Astrocyte (in vitro differentiated cells and primary cell): ENCODE results near the gene C19orf33. TPM values are rescaled to one million over a fixed set of nuclear protein-coding genes. Genes with fewer than 3 reads are reported as not detected.

ENCODE experiments used
- DNase-seq: peaks from one replicate; pipeline ENCODE4 v3.0.0-alpha.2; 2010; ENCODE audit warnings: low read depth
- FAIRE-seq: peaks from 2 replicates; lab custom pipeline; 2011; peaks lifted over from hg19 to GRCh38; lab: Jason Lieb, UNC
- H2AFZ ChIP-seq: 2 replicates; pipeline ENCODE4 v1.6.0; 2012; ENCODE audit warnings: low read depth, low read length, inconsistent platforms
- H3K27ac ChIP-seq: 2 replicates; pipeline ENCODE4 v1.5.1; 2011; ENCODE audit warnings: low read depth, low read length, inconsistent platforms
- H3K27me3 ChIP-seq: 2 replicates; pipeline ENCODE4 v1.6.0; 2011; ENCODE audit warnings: low read length, inconsistent platforms; ENCODE audit not compliant: insufficient read depth
- H3K36me3 ChIP-seq: 2 replicates; pipeline ENCODE4 v1.5.1; 2011; ENCODE audit warnings: low read length, inconsistent platforms; ENCODE audit not compliant: insufficient read depth
- H3K4me1 ChIP-seq: 2 replicates; pipeline ENCODE4 v1.5.1; 2011; ENCODE audit warnings: low read length, inconsistent platforms; ENCODE audit not compliant: insufficient read depth
- H3K4me2 ChIP-seq: 2 replicates; pipeline ENCODE4 v1.6.0; 2012; ENCODE audit warnings: low read length, inconsistent platforms
- H3K4me3 ChIP-seq: 2 replicates; pipeline ENCODE4 v1.5.1; 2011; ENCODE audit warnings: low read depth, mild to moderate bottlenecking, low read length, inconsistent platforms; ENCODE audit not compliant: insufficient read depth
- H3K79me2 ChIP-seq: 2 replicates; pipeline ENCODE4 v1.6.0; 2012; ENCODE audit warnings: mild to moderate bottlenecking, low read length, inconsistent platforms; ENCODE audit not compliant: insufficient read depth
- H3K9ac ChIP-seq: 2 replicates; pipeline ENCODE4 v1.6.0; 2012; ENCODE audit warnings: mild to moderate bottlenecking, low read length, inconsistent platforms
- H3K9me3 ChIP-seq: 2 replicates; pipeline ENCODE4 v1.5.1; 2012; ENCODE audit warnings: low read depth, mild to moderate bottlenecking, low read length, inconsistent platforms; ENCODE audit not compliant: insufficient read depth
- H4K20me1 ChIP-seq: 2 replicates; pipeline ENCODE4 v1.6.0; 2012; ENCODE audit warnings: low read length, inconsistent platforms; ENCODE audit not compliant: insufficient read depth
- H3K27ac Mint-ChIP-seq: one replicate; pipeline ENCODE4 v1.8.0; 2021; ENCODE audit warnings: mild to moderate bottlenecking, mixed read lengths; ENCODE audit not compliant: unreplicated experiment
- H3K27me3 Mint-ChIP-seq: one replicate; pipeline ENCODE4 v1.8.0; 2021; ENCODE audit warnings: low read depth, mixed read lengths; ENCODE audit not compliant: unreplicated experiment
- H3K36me3 Mint-ChIP-seq: one replicate; pipeline ENCODE4 v1.8.0; 2021; ENCODE audit warnings: low read depth, mixed read lengths; ENCODE audit not compliant: unreplicated experiment
- H3K4me1 Mint-ChIP-seq: one replicate; pipeline ENCODE4 v1.8.0; 2021; ENCODE audit warnings: low read depth, mixed read lengths; ENCODE audit not compliant: unreplicated experiment
- H3K4me3 Mint-ChIP-seq: one replicate; pipeline ENCODE4 v1.8.0; 2021; ENCODE audit warnings: mild to moderate bottlenecking, moderate library complexity, mixed read lengths; ENCODE audit not compliant: unreplicated experiment
- H3K9me3 Mint-ChIP-seq: one replicate; pipeline ENCODE4 v1.8.0; 2021; ENCODE audit warnings: mild to moderate bottlenecking, mixed read lengths; ENCODE audit not compliant: unreplicated experiment
- CTCF ChIP-seq: IDR thresholded peaks from 2 replicates; pipeline ENCODE4 v1.5.1; 2011; ENCODE audit warnings: low read depth, mild to moderate bottlenecking, inconsistent platforms, low read length, moderate library complexity; ENCODE audit not compliant: insufficient read depth
- EZH2 ChIP-seq: IDR thresholded peaks from 2 replicates; pipeline ENCODE4 v1.6.1; 2012; ENCODE audit warnings: mild to moderate bottlenecking, low read length, inconsistent platforms; ENCODE audit not compliant: insufficient read depth
- total RNA-seq: library from RNA; stranded (reverse); gene quantifications from 2 replicates; pipeline ENCODE4 v1.2.1, GENCODE V29; 2021

Gene C19orf33
- total RNA-seq, 1 donor from 2014 or later, result 5.8 TPM

GRCh38 chr19:38308926-38309614 lies 5.0 kb downstream of the C19orf33 start:
- Histone ChIP-seq H3K79me2 (peaks cover 30% of the 10 kb centered on the region), H3K4me2 (no peak overlapping the region), H3K4me3 (no peak overlapping the region), H2AFZ (no peak overlapping the region), H4K20me1 (peaks cover 23% of the 10 kb centered on the region), H3K9ac (no peak overlapping the region), H3K4me1 (peaks cover under 1% of the 10 kb centered on the region), H3K27ac (no peak overlapping the region), H3K36me3 (no peaks in the 10 kb centered on the region), H3K9me3 (no peaks in the 10 kb centered on the region), H3K27me3 (no peaks in the 10 kb centered on the region)
- peaks cover 9% of the 10 kb centered on the region for H3K36me3 Mint-ChIP-seq
- H3K4me1 Mint-ChIP-seq, result no peaks in the 10 kb centered on the region
- no peak overlapping the region for H3K27ac Mint-ChIP-seq
- TF ChIP-seq CTCF, result no peak
- no peak for TF ChIP-seq EZH2
- FAIRE-seq, result no peak
- no peaks in the 10 kb centered on the region for H3K27me3 Mint-ChIP-seq
- DNase-seq, result no peak
- no peaks in the 10 kb centered on the region for H3K9me3 Mint-ChIP-seq
- no peak overlapping the region for H3K4me3 Mint-ChIP-seq

DNA sequence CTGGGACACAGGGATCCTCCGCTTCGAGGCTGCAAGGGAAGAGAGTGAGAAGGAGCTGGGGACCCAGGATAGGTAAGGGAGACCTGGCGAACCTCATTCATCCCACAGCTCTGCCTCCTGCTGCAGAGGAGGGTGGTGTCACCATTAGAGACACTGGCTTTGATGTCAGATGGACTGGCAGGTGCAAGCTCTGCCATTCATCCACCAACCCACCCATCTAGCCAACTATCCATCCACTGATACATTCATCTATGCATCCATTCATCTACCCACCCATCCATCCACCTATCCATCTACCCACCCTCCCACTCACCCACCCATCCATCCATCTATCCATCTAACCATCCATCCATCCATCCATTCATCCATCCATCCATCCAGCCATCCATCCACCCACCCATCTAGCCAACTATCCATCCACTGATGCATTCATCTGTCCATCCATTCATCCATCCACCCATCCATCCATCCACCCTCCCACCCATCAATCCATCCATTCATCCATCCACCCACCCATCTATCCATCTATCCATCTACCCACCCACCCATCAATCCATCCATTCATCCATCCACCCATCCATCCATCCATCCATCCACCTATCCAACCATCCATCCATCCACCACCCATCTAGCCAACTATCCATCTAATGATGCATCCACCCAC lies 5.7 kb downstream of the C19orf33 start:
- Mint-ChIP-seq H3K4me1 (no peaks in the 10 kb centered on the region), H3K9me3 (no peaks in the 10 kb centered on the region)
- H3K27me3 ChIP-seq, result no peaks in the 10 kb centered on the region

More for the DNA sequence above, 5.7 kb downstream of the C19orf33 start:
- H4K20me1 ChIP-seq, result peaks cover 23% of the 10 kb centered on the region
- H2AFZ ChIP-seq, result no peak overlapping the region
- TF ChIP-seq CTCF (no peak), EZH2 (no peak)
- H3K36me3 ChIP-seq, result no peaks in the 10 kb centered on the region
- FAIRE-seq (no peak), DNase-seq (no peak)
- H3K9me3 ChIP-seq, result no peaks in the 10 kb centered on the region
- H3K36me3 Mint-ChIP-seq, result peaks cover 9% of the 10 kb centered on the region
- H3K4me3 Mint-ChIP-seq, result no peak overlapping the region
- peaks cover 32% of the 10 kb centered on the region for H3K79me2 ChIP-seq
- H3K9ac ChIP-seq, result no peak overlapping the region
- H3K4me2 ChIP-seq, result no peak overlapping the region
- no peaks in the 10 kb centered on the region for H3K27me3 Mint-ChIP-seq
- H3K27ac Mint-ChIP-seq, result no peak overlapping the region
- no peak overlapping the region for H3K27ac ChIP-seq
- H3K4me3 ChIP-seq, result no peak overlapping the region
- no peaks in the 10 kb centered on the region for H3K4me1 ChIP-seq
